ENCODE data around the gene MTMR10. TPM values are rescaled to one million over a fixed set of nuclear protein-coding genes. Genes with fewer than 3 reads are reported as not detected.

MTMR10 gene
- total and polyA plus RNA-seq, 3 donors from 2014 or later = 27.0 to 36.6 (median 35.4) TPM

DNA sequence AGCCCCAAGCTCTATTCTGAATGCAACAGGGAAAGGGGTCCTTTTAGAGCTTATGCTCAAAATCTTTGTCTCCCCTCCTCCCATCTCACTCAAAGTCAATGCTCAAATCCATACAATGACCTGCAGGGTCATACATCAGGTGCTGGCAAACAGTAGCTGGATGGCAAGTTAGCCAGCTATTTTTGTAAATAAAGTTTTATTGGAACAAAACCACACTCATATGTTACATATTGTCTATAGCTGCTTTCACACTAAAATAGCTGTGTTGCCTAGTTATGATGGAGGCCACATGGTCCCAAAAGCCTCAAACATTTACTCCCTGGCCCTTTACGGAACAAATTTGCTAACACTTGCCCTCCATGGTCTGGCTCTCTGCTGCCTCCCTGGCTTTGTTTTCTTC lies 89.5 kb downstream of the MTMR10 start:
- intact Hi-C loops (cut with DNase I; ENCODE audit: low total_unique reads) = no loop called here
- Histone ChIP-seq H3K27ac (no peak overlapping the region), H3K27me3 (no peaks in the 10 kb centered on the region), H3K9me3 (no peaks in the 10 kb centered on the region), H3K4me1 (peaks cover 10% of the 10 kb centered on the region), H3K4me3 (no peak overlapping the region), H3K36me3 (ENCODE audit: low read depth, missing control alignments) (no peaks in the 10 kb centered on the region)
- WGBS, 2 donors = 94 to 100% methylated on average over 1 of the region's 1 CpG
- TF ChIP-seq POLR2A (IDR thresholded peaks at IDR 0.05) = no peak
- TF ChIP-seq, protein P1, sequence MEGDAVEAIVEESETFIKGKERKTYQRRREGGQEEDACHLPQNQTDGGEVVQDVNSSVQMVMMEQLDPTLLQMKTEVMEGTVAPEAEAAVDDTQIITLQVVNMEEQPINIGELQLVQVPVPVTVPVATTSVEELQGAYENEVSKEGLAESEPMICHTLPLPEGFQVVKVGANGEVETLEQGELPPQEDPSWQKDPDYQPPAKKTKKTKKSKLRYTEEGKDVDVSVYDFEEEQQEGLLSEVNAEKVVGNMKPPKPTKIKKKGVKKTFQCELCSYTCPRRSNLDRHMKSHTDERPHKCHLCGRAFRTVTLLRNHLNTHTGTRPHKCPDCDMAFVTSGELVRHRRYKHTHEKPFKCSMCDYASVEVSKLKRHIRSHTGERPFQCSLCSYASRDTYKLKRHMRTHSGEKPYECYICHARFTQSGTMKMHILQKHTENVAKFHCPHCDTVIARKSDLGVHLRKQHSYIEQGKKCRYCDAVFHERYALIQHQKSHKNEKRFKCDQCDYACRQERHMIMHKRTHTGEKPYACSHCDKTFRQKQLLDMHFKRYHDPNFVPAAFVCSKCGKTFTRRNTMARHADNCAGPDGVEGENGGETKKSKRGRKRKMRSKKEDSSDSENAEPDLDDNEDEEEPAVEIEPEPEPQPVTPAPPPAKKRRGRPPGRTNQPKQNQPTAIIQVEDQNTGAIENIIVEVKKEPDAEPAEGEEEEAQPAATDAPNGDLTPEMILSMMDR (IDR thresholded peaks at IDR 0.05) = no peak
- no peak for DNase-seq

DNA sequence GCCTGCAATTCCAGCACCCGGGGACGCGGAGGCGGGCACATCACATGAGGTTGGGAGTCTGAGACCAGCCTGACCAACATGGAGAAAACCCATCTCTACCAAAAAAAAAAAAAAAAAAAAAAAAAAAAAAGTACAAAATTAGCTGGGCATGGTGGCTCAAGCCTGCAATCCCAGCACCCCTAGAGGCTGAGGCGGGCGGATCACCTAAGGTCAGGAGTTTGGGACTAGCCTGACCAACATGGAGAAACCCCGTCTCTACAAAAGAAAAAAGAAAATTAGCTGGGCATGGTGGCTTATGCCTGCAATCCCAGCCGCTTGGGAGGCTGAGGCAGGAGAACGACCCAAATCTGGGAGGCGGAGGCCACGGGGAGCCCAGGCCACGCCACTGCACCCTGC lies 95.2 kb downstream of the MTMR10 start:
- DNase-seq = no peak
- Histone ChIP-seq H3K9me3 (no peaks in the 10 kb centered on the region), H3K36me3 (ENCODE audit: low read depth, missing control alignments) (no peaks in the 10 kb centered on the region), H3K4me1 (no peaks in the 10 kb centered on the region), H3K27me3 (no peaks in the 10 kb centered on the region), H3K4me3 (no peak overlapping the region), H3K27ac (no peak overlapping the region)
- WGBS, 2 donors = 55 to 71% methylated on average over 11 to 12 of the region's 12 CpGs
- intact Hi-C loops (cut with DNase I; ENCODE audit: low total_unique reads) = no loop called here
- TF ChIP-seq POLR2A (IDR thresholded peaks at IDR 0.05) = no peak
- TF ChIP-seq, protein P1 (IDR thresholded peaks at IDR 0.05) = no peak

DNA sequence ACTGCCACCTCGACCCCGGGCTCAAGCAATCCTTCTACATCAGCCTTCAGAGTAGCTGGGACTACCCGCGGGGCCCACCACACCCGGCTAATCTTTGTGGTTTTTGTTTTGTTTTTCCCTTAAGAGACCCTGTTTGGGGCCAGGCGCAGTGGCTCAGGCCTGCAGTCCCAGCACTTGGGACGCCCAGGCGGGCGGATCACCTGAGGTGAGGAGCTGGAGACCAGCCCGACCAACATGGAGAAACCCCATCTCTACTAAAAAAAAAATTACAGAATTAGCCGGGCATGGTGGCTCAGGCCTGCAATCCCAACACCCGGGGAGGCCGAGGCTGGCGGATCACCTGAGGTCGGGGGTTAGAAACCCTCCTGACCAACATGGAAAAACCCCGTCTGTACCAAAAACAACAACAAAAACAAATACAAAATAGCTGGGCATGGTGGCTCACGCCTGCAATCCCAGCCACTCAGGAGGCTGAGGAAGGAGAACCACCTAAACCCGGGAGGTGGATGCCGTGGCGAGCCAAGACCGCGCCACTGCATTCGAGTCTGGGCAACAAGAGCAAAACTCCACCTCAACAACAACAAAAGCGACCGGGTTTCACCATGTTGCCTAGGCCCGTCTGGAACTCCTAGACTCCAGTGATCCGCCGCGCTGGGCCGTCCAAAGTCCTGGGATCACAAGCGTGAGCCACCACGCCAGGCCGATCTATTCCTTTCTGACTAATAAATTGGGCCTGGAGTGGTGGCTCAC lies 95.8 kb downstream of the MTMR10 start:
- TF ChIP-seq, protein P1 (IDR thresholded peaks at IDR 0.05) = no peak
- TF ChIP-seq POLR2A (IDR thresholded peaks at IDR 0.05) = no peak
- H3K4me1 ChIP-seq = no peaks in the 10 kb centered on the region
- H3K36me3 ChIP-seq (ENCODE audit: low read depth, missing control alignments) = no peaks in the 10 kb centered on the region
- DNase-seq = no peak
- no peaks in the 10 kb centered on the region for H3K27me3 ChIP-seq
- intact Hi-C loops (cut with DNase I; ENCODE audit: low total_unique reads) = no loop called here
- H3K4me3 ChIP-seq = no peak overlapping the region
- WGBS, 2 donors = 59 to 77% methylated on average over 29 to 33 of the region's 33 CpGs
- H3K9me3 ChIP-seq = no peaks in the 10 kb centered on the region
- no peak overlapping the region for H3K27ac ChIP-seq

DNA sequence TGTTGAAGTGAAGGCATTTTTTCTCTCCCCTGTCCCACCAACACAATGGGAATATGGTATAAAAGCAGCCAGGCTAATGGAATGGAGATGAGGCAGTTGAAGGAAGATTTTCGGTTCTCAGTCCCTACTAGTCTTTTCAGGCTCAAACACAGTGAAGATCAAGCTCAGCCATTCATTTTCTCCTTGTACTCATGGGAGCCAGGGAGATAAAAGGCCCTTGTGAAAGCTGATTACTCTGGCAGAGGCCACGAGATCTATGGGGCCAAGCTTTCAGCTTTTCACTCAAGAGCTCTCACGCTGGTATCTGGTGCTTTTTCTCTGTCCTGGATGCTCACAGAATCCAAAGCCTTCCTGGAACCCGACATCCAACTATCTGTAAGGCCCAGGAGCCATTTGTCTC lies 102.2 kb downstream of the MTMR10 start:
- Histone ChIP-seq H3K27ac (no peak overlapping the region), H3K27me3 (no peaks in the 10 kb centered on the region), H3K4me1 (no peaks in the 10 kb centered on the region), H3K4me3 (no peak overlapping the region), H3K9me3 (no peaks in the 10 kb centered on the region), H3K36me3 (ENCODE audit: low read depth, missing control alignments) (no peaks in the 10 kb centered on the region)
- intact Hi-C loops (cut with DNase I; ENCODE audit: low total_unique reads) = no loop called here
- 73 to 83% methylated on average over 4 of the region's 4 CpGs for WGBS, 2 donors
- TF ChIP-seq, protein P1 (IDR thresholded peaks at IDR 0.05) = no peak
- no peak for TF ChIP-seq POLR2A (IDR thresholded peaks at IDR 0.05)
- DNase-seq = no peak

Small RNA genes lying within 50 kb of the gene (small RNA-seq; reads per million reads assigned to genes)
- 0 reads per million in 2 donors for gene RNU6-466P

Other genes starting within 250 kb of the MTMR10 start
- 10 to 100 TPM; 24.0 to 29.1 TPM for gene FAN1, start 87.7 kb downstream of the MTMR10 start, total RNA-seq
- 22.5 TPM for gene FAN1, start 87.7 kb downstream of the MTMR10 start, polyA plus RNA-seq (ENCODE audit: insufficient read depth, low read depth, low replicate concordance)
- gene TRPM1, start 110.1 kb upstream of the MTMR10 start, total RNA-seq = 1 to 10 TPM; 3.6 to 4.4 TPM
- gene TRPM1, start 110.1 kb upstream of the MTMR10 start, polyA plus RNA-seq (ENCODE audit: insufficient read depth, low read depth, low replicate concordance) = 4.4 TPM